ENCODE results near the gene CRABP1. TPM values are rescaled to one million over a fixed set of nuclear protein-coding genes. Genes with fewer than 3 reads are reported as not detected.

CRABP1 gene
- total RNA-seq, 6 experiments from 2014 or later: not detected

DNA sequence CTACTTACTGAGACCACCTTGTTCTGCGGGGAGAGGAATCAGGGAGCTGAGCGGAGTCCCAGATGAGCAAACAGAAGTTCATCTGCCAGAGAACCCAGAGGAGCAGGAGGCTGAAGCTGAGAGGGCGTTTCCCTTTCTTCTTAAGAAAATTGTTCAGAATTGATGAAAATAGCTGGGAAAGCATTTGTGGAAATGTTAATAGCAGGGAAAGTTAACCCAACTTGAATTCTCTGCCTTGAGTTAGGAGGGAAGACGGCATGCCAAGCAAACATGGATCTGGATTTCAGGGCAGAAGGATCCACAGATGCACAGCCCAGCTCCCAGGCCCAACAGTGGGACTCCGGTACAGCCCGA, 23.2 kb downstream of the CRABP1 start:
- ATAC-seq: no peak
- no peak overlapping the region for H3K27ac ChIP-seq
- no peaks in the 10 kb centered on the region for H3K9me3 ChIP-seq
- intact Hi-C loops (cut with DNase I): no loop called here
- H3K36me3 ChIP-seq: no peaks in the 10 kb centered on the region
- no peaks in the 10 kb centered on the region for H3K27me3 ChIP-seq
- no peak for TF ChIP-seq POLR2A (IDR thresholded peaks at IDR 0.05)
- TF ChIP-seq, protein P1, sequence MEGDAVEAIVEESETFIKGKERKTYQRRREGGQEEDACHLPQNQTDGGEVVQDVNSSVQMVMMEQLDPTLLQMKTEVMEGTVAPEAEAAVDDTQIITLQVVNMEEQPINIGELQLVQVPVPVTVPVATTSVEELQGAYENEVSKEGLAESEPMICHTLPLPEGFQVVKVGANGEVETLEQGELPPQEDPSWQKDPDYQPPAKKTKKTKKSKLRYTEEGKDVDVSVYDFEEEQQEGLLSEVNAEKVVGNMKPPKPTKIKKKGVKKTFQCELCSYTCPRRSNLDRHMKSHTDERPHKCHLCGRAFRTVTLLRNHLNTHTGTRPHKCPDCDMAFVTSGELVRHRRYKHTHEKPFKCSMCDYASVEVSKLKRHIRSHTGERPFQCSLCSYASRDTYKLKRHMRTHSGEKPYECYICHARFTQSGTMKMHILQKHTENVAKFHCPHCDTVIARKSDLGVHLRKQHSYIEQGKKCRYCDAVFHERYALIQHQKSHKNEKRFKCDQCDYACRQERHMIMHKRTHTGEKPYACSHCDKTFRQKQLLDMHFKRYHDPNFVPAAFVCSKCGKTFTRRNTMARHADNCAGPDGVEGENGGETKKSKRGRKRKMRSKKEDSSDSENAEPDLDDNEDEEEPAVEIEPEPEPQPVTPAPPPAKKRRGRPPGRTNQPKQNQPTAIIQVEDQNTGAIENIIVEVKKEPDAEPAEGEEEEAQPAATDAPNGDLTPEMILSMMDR (IDR thresholded peaks at IDR 0.05): no peak
- peak in 1 of 3 donors; percentile 6 for DNase-seq
- no peak overlapping the region for H3K4me3 ChIP-seq
- no peaks in the 10 kb centered on the region for H3K4me1 ChIP-seq
- WGBS (ENCODE audit: insufficient coverage, low coverage, low lambda C conversion rate, missing lambda C conversion rate): 83% methylated on average over 6 of the region's 6 CpGs

DNA sequence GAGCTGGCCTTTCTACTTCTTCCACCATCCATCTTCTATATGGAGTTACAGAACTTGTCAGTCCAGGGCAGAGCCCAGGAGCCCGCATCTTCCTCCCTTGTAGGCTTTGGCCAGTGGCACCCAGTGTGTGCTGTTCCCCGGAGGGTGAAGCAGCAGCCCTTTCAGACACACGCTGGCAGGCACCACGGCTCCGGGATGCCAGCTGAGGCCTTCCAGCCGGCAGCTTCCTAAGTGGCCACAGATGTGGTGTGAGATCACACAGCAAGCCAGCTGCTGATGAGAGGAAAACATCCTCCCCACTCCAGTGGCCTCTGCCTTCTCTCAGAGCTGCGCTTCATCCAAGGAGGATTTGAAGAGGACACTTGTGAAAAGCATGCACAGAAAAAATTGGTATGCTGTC, 24.1 kb downstream of the CRABP1 start:
- Histone ChIP-seq H3K9me3 (no peaks in the 10 kb centered on the region), H3K27me3 (no peaks in the 10 kb centered on the region), H3K36me3 (no peaks in the 10 kb centered on the region), H3K4me3 (no peak overlapping the region), H3K27ac (no peak overlapping the region), H3K4me1 (no peaks in the 10 kb centered on the region)
- TF ChIP-seq, protein P1 (IDR thresholded peaks at IDR 0.05): no peak
- no peak for TF ChIP-seq POLR2A (IDR thresholded peaks at IDR 0.05)
- WGBS (ENCODE audit: insufficient coverage, low coverage, low lambda C conversion rate, missing lambda C conversion rate): 88% methylated on average over 5 of the region's 7 CpGs
- intact Hi-C loops (cut with DNase I): no loop called here
- ATAC-seq: no peak
- DNase-seq: peak in 1 of 3 donors; percentile 19

DNA sequence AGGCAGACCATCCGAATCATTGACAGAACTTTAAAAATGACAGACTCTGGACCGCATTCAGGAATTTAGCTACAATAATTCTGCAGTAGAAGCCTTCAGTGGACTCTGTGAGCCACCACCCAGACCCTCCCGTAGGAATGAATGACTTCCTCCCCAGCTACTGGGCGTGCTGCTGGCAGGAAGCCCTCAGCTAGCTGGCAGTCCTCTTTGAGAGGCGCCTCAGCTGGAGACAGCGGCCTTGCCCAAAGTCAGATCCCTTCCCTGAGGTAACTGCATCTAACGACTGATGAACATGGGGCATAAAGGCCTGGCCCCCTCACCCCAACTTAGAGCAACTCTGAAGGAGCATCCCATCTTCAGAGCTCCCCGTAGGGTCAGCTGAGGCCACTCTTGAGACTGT, 25.8 kb downstream of the CRABP1 start:
- H3K4me1 ChIP-seq: no peaks in the 10 kb centered on the region
- no peaks in the 10 kb centered on the region for H3K27me3 ChIP-seq
- H3K27ac ChIP-seq: no peak overlapping the region
- H3K36me3 ChIP-seq: no peaks in the 10 kb centered on the region
- no peak for DNase-seq
- intact Hi-C loops (cut with DNase I): no loop called here
- no peak overlapping the region for H3K4me3 ChIP-seq
- TF ChIP-seq, protein P1 (IDR thresholded peaks at IDR 0.05): no peak
- no peak for TF ChIP-seq POLR2A (IDR thresholded peaks at IDR 0.05)
- no peaks in the 10 kb centered on the region for H3K9me3 ChIP-seq
- ATAC-seq: no peak
- WGBS (ENCODE audit: insufficient coverage, low coverage, low lambda C conversion rate, missing lambda C conversion rate): no CpG with 5 or more reads among the region's 8 CpGs

DNA sequence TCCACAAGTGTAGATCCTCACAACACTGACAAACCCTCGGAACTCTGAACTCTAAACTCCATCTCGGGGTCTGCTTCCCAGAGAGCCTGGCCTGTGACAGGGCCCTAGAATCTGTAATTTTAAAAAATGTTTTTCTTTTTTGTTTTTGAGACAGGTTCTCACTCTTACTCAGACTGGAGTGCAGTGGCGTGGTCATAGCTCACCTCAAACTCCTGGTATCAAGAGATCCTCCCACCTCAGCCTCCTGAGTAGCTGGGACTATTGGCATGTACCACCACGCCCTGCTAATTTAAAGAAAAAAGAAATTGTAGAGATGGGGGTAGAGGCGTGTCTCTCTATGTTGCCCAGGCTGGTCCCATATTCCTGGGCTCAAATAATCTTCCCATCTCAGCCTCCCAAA, 26.2 kb downstream of the CRABP1 start:
- Histone ChIP-seq H3K27me3 (no peaks in the 10 kb centered on the region), H3K27ac (no peak overlapping the region), H3K9me3 (no peaks in the 10 kb centered on the region), H3K36me3 (no peaks in the 10 kb centered on the region), H3K4me3 (no peak overlapping the region), H3K4me1 (no peaks in the 10 kb centered on the region)
- intact Hi-C loops (cut with DNase I): no loop called here
- TF ChIP-seq, protein P1 (IDR thresholded peaks at IDR 0.05): no peak
- no peak for TF ChIP-seq POLR2A (IDR thresholded peaks at IDR 0.05)
- WGBS (ENCODE audit: insufficient coverage, low coverage, low lambda C conversion rate, missing lambda C conversion rate): 86% methylated on average over 5 of the region's 5 CpGs
- ATAC-seq (no peak), DNase-seq (no peak)

DNA sequence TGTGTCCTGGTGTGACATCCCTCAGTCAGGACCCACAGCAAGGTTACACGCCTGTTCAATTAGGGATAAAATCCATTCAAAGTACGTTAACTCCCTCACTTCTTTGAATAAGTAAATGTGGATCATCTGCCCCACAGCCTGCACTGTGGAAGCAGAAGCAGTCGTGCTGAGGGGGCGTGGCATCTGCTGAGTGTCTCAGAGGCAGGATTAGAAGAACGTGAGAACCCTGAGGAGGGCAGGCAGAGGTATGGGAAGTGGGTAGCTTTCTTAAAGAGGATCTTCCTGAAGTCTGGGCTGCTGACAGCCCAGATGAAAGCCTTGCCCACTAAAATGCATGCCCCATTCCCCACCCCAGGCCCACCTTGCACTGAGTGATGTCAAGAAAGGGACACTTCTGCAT, 28.5 kb downstream of the CRABP1 start:
- no peaks in the 10 kb centered on the region for H3K9me3 ChIP-seq
- H3K27ac ChIP-seq: no peak overlapping the region
- H3K4me3 ChIP-seq: no peak overlapping the region
- intact Hi-C loops (cut with DNase I): no loop called here
- DNase-seq: no peak
- WGBS (ENCODE audit: insufficient coverage, low coverage, low lambda C conversion rate, missing lambda C conversion rate): 57% methylated on average over 3 of the region's 5 CpGs
- ATAC-seq: no peak
- no peak for TF ChIP-seq POLR2A (IDR thresholded peaks at IDR 0.05)
- TF ChIP-seq, protein P1 (IDR thresholded peaks at IDR 0.05): no peak
- no peaks in the 10 kb centered on the region for H3K36me3 ChIP-seq
- H3K4me1 ChIP-seq: peaks cover 0 to 12% (median 4%) of the 10 kb centered on the region in 4 donors
- H3K27me3 ChIP-seq: no peaks in the 10 kb centered on the region

All from right lobe of liver (tissue), 6 donors.